ENCODE results near the gene ERC2. TPM values are rescaled to one million over a fixed set of nuclear protein-coding genes. Genes with fewer than 3 reads are reported as not detected.

ERC2 gene
- total RNA-seq, 2 donors from 2014 or later, result 16.1 to 22.8 TPM

DNA sequence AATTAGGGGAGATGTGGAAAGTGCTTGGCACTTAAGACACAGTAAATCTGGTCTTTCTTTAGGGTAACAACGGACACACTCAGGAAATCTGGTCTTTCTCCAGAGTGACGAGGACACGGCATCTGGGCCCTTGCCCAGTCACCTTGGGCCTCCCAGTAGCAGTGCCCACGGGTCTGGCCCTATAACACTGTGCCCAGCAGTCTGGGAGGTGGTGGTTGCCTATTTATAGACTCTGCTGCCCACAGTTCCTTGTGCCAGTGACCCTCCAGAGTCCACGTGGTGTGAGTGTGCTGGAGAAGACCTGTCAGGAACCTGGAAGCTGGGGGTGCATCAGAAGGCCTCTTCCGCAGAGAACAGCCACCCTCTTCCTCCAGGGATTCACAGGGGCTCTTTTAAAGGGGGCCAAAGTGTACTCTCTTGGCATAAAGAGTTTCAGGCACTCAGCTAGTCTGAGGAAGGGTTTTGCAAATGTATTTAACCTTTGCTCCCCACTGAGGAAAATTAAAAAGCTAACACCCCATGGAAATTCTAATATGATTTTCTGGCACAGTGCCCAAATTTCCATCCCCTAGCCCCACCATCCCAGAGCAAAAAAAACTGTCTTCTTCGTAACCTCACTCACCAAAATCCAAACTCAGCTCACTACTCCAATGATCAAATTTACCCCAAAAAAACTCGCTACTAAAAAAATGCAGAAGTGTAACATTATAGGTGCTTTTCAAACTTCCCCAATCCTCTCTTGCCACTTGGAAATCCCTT, 996.6 kb downstream of the ERC2 start:
- Mint-ChIP-seq H3K4me1 (peaks cover 6% of the 10 kb centered on the region), H3K9me3 (no peaks in the 10 kb centered on the region), H3K27me3 (ENCODE audit: insufficient read depth) (peaks cover 60% of the 10 kb centered on the region), H3K4me3 (no peak overlapping the region), H3K36me3 (ENCODE audit: low read depth) (no peaks in the 10 kb centered on the region), H3K27ac (no peak overlapping the region)
- no peak overlapping the region for H3K9ac ChIP-seq (ENCODE audit: extremely low read depth, low read length, poor library complexity, severe bottlenecking)
- H3K36me3 ChIP-seq (ENCODE audit: control insufficient read depth, insufficient read depth, low read length), result no peaks in the 10 kb centered on the region
- H3K4me1 ChIP-seq (ENCODE audit: control insufficient read depth, insufficient read depth, low read length), result no peaks in the 10 kb centered on the region
- TF ChIP-seq, protein P1, sequence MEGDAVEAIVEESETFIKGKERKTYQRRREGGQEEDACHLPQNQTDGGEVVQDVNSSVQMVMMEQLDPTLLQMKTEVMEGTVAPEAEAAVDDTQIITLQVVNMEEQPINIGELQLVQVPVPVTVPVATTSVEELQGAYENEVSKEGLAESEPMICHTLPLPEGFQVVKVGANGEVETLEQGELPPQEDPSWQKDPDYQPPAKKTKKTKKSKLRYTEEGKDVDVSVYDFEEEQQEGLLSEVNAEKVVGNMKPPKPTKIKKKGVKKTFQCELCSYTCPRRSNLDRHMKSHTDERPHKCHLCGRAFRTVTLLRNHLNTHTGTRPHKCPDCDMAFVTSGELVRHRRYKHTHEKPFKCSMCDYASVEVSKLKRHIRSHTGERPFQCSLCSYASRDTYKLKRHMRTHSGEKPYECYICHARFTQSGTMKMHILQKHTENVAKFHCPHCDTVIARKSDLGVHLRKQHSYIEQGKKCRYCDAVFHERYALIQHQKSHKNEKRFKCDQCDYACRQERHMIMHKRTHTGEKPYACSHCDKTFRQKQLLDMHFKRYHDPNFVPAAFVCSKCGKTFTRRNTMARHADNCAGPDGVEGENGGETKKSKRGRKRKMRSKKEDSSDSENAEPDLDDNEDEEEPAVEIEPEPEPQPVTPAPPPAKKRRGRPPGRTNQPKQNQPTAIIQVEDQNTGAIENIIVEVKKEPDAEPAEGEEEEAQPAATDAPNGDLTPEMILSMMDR (conservative IDR thresholded peaks at IDR 0.05), result no peak
- H3K27me3 ChIP-seq (ENCODE audit: control insufficient read depth, insufficient read depth, low read length, poor library complexity, severe bottlenecking), result peaks cover 8% of the 10 kb centered on the region
- no peaks in the 10 kb centered on the region for H3K9me3 ChIP-seq (ENCODE audit: control insufficient read depth, low read length)
- H3K27ac ChIP-seq (ENCODE audit: low read depth, low read length), result no peak overlapping the region
- 91 to 93% methylated on average over 8 of the region's 8 CpGs for WGBS, 2 experiments (ENCODE audit: insufficient coverage in 1 of 2, insufficient read length in 1 of 2)
- no peak for DNase-seq
- no peak overlapping the region for H3K4me3 ChIP-seq (ENCODE audit: low read length)

GRCh38 chr3:55471084-55471483, 997.2 kb downstream of the ERC2 start:
- no peak overlapping the region for H3K27ac ChIP-seq (ENCODE audit: low read depth, low read length)
- no peaks in the 10 kb centered on the region for H3K36me3 Mint-ChIP-seq (ENCODE audit: low read depth)
- no peak overlapping the region for H3K4me3 ChIP-seq (ENCODE audit: low read length)
- H3K27ac Mint-ChIP-seq, result no peak overlapping the region
- H3K4me1 ChIP-seq (ENCODE audit: control insufficient read depth, insufficient read depth, low read length), result no peaks in the 10 kb centered on the region
- H3K27me3 Mint-ChIP-seq (ENCODE audit: insufficient read depth), result peaks cover 54% of the 10 kb centered on the region
- peaks cover 8% of the 10 kb centered on the region for H3K27me3 ChIP-seq (ENCODE audit: control insufficient read depth, insufficient read depth, low read length, poor library complexity, severe bottlenecking)
- H3K4me3 Mint-ChIP-seq, result no peak overlapping the region
- 98 to 100% methylated on average over 1 to 4 of the region's 4 CpGs for WGBS, 2 experiments (ENCODE audit: insufficient coverage in 1 of 2, insufficient read length in 1 of 2)
- no peak for DNase-seq
- H3K9me3 ChIP-seq (ENCODE audit: control insufficient read depth, low read length), result no peaks in the 10 kb centered on the region
- H3K9me3 Mint-ChIP-seq, result no peaks in the 10 kb centered on the region
- no peaks in the 10 kb centered on the region for H3K36me3 ChIP-seq (ENCODE audit: control insufficient read depth, insufficient read depth, low read length)
- peaks cover 6% of the 10 kb centered on the region for H3K4me1 Mint-ChIP-seq
- TF ChIP-seq, protein P1 (conservative IDR thresholded peaks at IDR 0.05), result no peak
- no peak overlapping the region for H3K9ac ChIP-seq (ENCODE audit: extremely low read depth, low read length, poor library complexity, severe bottlenecking)

DNA sequence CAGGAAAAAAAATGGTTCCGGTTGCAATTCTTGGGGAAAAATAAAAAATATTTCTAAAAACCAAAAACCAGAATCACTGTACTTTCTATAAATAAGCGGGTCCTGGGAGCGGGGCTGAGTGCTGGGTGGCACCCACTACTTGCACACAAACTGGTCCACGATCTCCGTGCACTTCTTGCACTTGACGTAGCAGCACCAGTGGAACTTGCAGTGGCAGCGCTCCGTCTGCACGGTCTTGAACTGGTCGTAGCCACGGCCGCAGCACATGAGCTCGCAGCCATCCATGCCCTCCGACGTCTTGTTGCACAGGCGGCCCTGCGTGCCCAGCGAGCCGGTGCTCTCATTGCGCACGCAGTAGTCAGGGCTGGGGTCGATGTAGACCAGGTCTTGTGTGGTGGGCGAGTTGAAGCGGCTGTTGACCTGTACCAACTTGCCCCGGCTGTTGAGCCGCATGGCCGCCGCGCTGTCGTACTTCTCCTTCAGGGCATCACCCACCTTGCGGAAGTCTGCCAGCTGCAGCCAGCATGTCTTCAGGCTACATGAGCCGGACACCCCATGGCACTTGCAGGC, 998.2 kb downstream of the ERC2 start:
- DNase-seq, result no peak
- H3K9ac ChIP-seq (ENCODE audit: extremely low read depth, low read length, poor library complexity, severe bottlenecking), result no peak overlapping the region
- TF ChIP-seq, protein P1 (conservative IDR thresholded peaks at IDR 0.05), result no peak
- WGBS, 2 experiments (ENCODE audit: insufficient coverage in 1 of 2, insufficient read length in 1 of 2), result 95 to 96% methylated on average over 30 to 32 of the region's 32 CpGs
- no peak overlapping the region for H3K4me3 ChIP-seq (ENCODE audit: low read length)
- H3K36me3 Mint-ChIP-seq (ENCODE audit: low read depth), result no peaks in the 10 kb centered on the region
- peaks cover 8% of the 10 kb centered on the region for H3K27me3 ChIP-seq (ENCODE audit: control insufficient read depth, insufficient read depth, low read length, poor library complexity, severe bottlenecking)
- no peaks in the 10 kb centered on the region for H3K9me3 Mint-ChIP-seq
- no peak overlapping the region for H3K27ac Mint-ChIP-seq
- peaks cover 44% of the 10 kb centered on the region for H3K27me3 Mint-ChIP-seq (ENCODE audit: insufficient read depth)
- H3K27ac ChIP-seq (ENCODE audit: low read depth, low read length), result no peak overlapping the region
- H3K36me3 ChIP-seq (ENCODE audit: control insufficient read depth, insufficient read depth, low read length), result no peaks in the 10 kb centered on the region
- H3K4me1 ChIP-seq (ENCODE audit: control insufficient read depth, insufficient read depth, low read length), result no peaks in the 10 kb centered on the region
- H3K9me3 ChIP-seq (ENCODE audit: control insufficient read depth, low read length), result no peaks in the 10 kb centered on the region
- no peak overlapping the region for H3K4me3 Mint-ChIP-seq
- peaks cover 6% of the 10 kb centered on the region for H3K4me1 Mint-ChIP-seq
